ENCODE measurements around the gene B3GLCT. TPM values are rescaled to one million over a fixed set of nuclear protein-coding genes. Genes with fewer than 3 reads are reported as not detected.
A peak's percentile ranks its signal among the peaks of the same experiment; 100 is the strongest.
"Not testable (repeated sequence)": the region's sequence is repeated elsewhere in the genome, so short reads cannot be mapped to it uniquely, and the experiment has no call there.

Gene B3GLCT
- total RNA-seq, 1 experiment from 2014 or later = 8.2 TPM

- in situ Hi-C loops (cut with HindIII; ENCODE audit: low pct_unique_long_range_greater_than_20kb, low sequenced_read_pairs) = no loop called here
- DNase-seq (ENCODE audit: low read depth, low spot score) = no peak
These were observed 9.5 kb downstream of the B3GLCT start for GRCh38 chr13:31209172-31209840.

GRCh38 chr13:31209841-31210210, 10.1 kb downstream of the B3GLCT start:
- in situ Hi-C loops (cut with HindIII; ENCODE audit: low pct_unique_long_range_greater_than_20kb, low sequenced_read_pairs) = no loop called here
- no peak for DNase-seq (ENCODE audit: low read depth, low spot score)

- in situ Hi-C loops (cut with HindIII; ENCODE audit: low pct_unique_long_range_greater_than_20kb, low sequenced_read_pairs) = no loop called here
- DNase-seq (ENCODE audit: low read depth, low spot score) = no peak
These were observed 14.0 kb downstream of the B3GLCT start for GRCh38 chr13:31213651-31214289.

- in situ Hi-C loops (cut with HindIII; ENCODE audit: low pct_unique_long_range_greater_than_20kb, low sequenced_read_pairs) = no loop called here
- DNase-seq (ENCODE audit: low read depth, low spot score) = no peak
These were observed 14.7 kb downstream of the B3GLCT start for GRCh38 chr13:31214435-31214834.

GRCh38 chr13:31216916-31217315, 17.1 kb downstream of the B3GLCT start:
- DNase-seq (ENCODE audit: low read depth, low spot score); in situ Hi-C loops (cut with HindIII; ENCODE audit: low pct_unique_long_range_greater_than_20kb, low sequenced_read_pairs): not testable (repeated sequence)

GRCh38 chr13:31219909-31220598, 20.3 kb downstream of the B3GLCT start:
- DNase-seq (ENCODE audit: low read depth, low spot score) = no peak
- in situ Hi-C loops (cut with HindIII; ENCODE audit: low pct_unique_long_range_greater_than_20kb, low sequenced_read_pairs) = no loop called here

GRCh38 chr13:31221057-31221456, 21.3 kb downstream of the B3GLCT start:
- DNase-seq (ENCODE audit: low read depth, low spot score) = no peak

GRCh38 chr13:31223215-31223614, 23.4 kb downstream of the B3GLCT start:
- in situ Hi-C loops (cut with HindIII; ENCODE audit: low pct_unique_long_range_greater_than_20kb, low sequenced_read_pairs) = no loop called here

More at GRCh38 chr13:31221057-31221456, 21.3 kb downstream of the B3GLCT start:
- in situ Hi-C loops (cut with HindIII; ENCODE audit: low pct_unique_long_range_greater_than_20kb, low sequenced_read_pairs) = no loop called here

GRCh38 chr13:31223640-31224039, 23.9 kb downstream of the B3GLCT start:
- in situ Hi-C loops (cut with HindIII; ENCODE audit: low pct_unique_long_range_greater_than_20kb, low sequenced_read_pairs) = no loop called here

More at GRCh38 chr13:31223215-31223614, 23.4 kb downstream of the B3GLCT start:
- no peak for DNase-seq (ENCODE audit: low read depth, low spot score)

GRCh38 chr13:31224174-31224669, 24.4 kb downstream of the B3GLCT start:
- no peak for DNase-seq (ENCODE audit: low read depth, low spot score)
- in situ Hi-C loops (cut with HindIII; ENCODE audit: low pct_unique_long_range_greater_than_20kb, low sequenced_read_pairs) = no loop called here

More at GRCh38 chr13:31223640-31224039, 23.9 kb downstream of the B3GLCT start:
- DNase-seq (ENCODE audit: low read depth, low spot score) = no peak

- no peak for DNase-seq (ENCODE audit: low read depth, low spot score)
- in situ Hi-C loops (cut with HindIII; ENCODE audit: low pct_unique_long_range_greater_than_20kb, low sequenced_read_pairs) = loop anchor here (25.0 kb wide), 1 partner anchor 187 kb away; no protein-coding TSS in a partner anchor
These were observed 25.3 kb downstream of the B3GLCT start for GRCh38 chr13:31224963-31225559.

GRCh38 chr13:31225998-31226675, 26.4 kb downstream of the B3GLCT start:
- DNase-seq (ENCODE audit: low read depth, low spot score) = no peak
- in situ Hi-C loops (cut with HindIII; ENCODE audit: low pct_unique_long_range_greater_than_20kb, low sequenced_read_pairs) = loop anchor here (25.0 kb wide), 1 partner anchor 186 kb away; no protein-coding TSS in a partner anchor

GRCh38 chr13:31227063-31227462, 27.3 kb downstream of the B3GLCT start:
- in situ Hi-C loops (cut with HindIII; ENCODE audit: low pct_unique_long_range_greater_than_20kb, low sequenced_read_pairs) = loop anchor here (25.0 kb wide), 1 partner anchor 185 kb away; no protein-coding TSS in a partner anchor
- DNase-seq (ENCODE audit: low read depth, low spot score) = no peak

GRCh38 chr13:31227870-31228269, 28.1 kb downstream of the B3GLCT start:
- in situ Hi-C loops (cut with HindIII; ENCODE audit: low pct_unique_long_range_greater_than_20kb, low sequenced_read_pairs) = loop anchor here (25.0 kb wide), 1 partner anchor 184 kb away; no protein-coding TSS in a partner anchor
- no peak for DNase-seq (ENCODE audit: low read depth, low spot score)

GRCh38 chr13:31234729-31235128, 35.0 kb downstream of the B3GLCT start:
- in situ Hi-C loops (cut with HindIII; ENCODE audit: low pct_unique_long_range_greater_than_20kb, low sequenced_read_pairs) = loop anchor here (25.0 kb wide), 1 partner anchor 178 kb away; no protein-coding TSS in a partner anchor
- peak; percentile 37 for DNase-seq (ENCODE audit: low read depth, low spot score)

GRCh38 chr13:31236211-31236786, 36.5 kb downstream of the B3GLCT start:
- in situ Hi-C loops (cut with HindIII; ENCODE audit: low pct_unique_long_range_greater_than_20kb, low sequenced_read_pairs) = loop anchor here (25.0 kb wide), 1 partner anchor 176 kb away; no protein-coding TSS in a partner anchor
- peak; percentile 63 for DNase-seq (ENCODE audit: low read depth, low spot score)

GRCh38 chr13:31240921-31241320, 41.1 kb downstream of the B3GLCT start:
- in situ Hi-C loops (cut with HindIII; ENCODE audit: low pct_unique_long_range_greater_than_20kb, low sequenced_read_pairs) = loop anchor here (25.0 kb wide), 1 partner anchor 171 kb away; no protein-coding TSS in a partner anchor
- no peak for DNase-seq (ENCODE audit: low read depth, low spot score)
